GM12865 (cell line): ENCODE results near the gene STAT5B.
"Not testable (repeated sequence)": the region's sequence is repeated elsewhere in the genome, so short reads cannot be mapped to it uniquely, and the experiment has no call there.

Experiments used
- DNase-seq: peaks from one replicate; pipeline ENCODE4 v3.0.0; 2010; ENCODE audit warnings: low read depth
- H3K4me3 ChIP-seq: 2 replicates; pipeline ENCODE4 v1.5.1; 2011; ENCODE audit warnings: mild to moderate bottlenecking, low read depth, low read length, control low read depth
- CTCF ChIP-seq: IDR thresholded peaks from 2 replicates; pipeline ENCODE4 v1.5.1; 2011; ENCODE audit warnings: low read length, control low read depth, low read depth, inconsistent platforms; ENCODE audit not compliant: insufficient read depth; ENCODE audit errors: missing control alignments

The STAT5B gene

GRCh38 chr17:42271006-42271778, 5.0 kb downstream of the STAT5B start:
- no peak overlapping the region for H3K4me3 ChIP-seq
- DNase-seq: no peak
- TF ChIP-seq CTCF: no peak

DNA sequence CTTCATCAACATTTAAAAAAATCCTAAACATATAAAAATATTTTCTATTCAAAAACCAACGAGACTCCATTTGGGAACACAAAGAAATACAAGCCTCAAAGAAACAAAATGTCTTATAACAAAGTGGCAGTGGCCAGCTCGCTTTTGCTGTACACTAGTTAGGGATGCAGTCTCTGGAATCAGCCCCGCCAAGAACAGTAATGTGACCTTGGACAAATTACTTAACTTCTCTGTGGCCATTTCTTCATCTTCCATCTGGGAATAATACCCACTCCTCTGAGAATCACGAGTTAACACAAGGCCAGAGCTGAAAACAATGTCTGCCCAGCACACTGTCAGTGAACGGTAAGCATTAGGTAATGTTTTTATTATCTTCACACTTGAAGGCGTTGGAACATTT, 5.6 kb downstream of the STAT5B start:
- TF ChIP-seq CTCF: no peak
- H3K4me3 ChIP-seq: no peak overlapping the region

GRCh38 chr17:42270170-42270535, 6.0 kb downstream of the STAT5B start:
- no peak for DNase-seq
- no peak for TF ChIP-seq CTCF
- no peak overlapping the region for H3K4me3 ChIP-seq

More for the DNA sequence above, 5.6 kb downstream of the STAT5B start:
- no peak for DNase-seq

GRCh38 chr17:42268236-42268635, 8.0 kb downstream of the STAT5B start:
- H3K4me3 ChIP-seq: no peak overlapping the region
- no peak for DNase-seq
- TF ChIP-seq CTCF: no peak

DNA sequence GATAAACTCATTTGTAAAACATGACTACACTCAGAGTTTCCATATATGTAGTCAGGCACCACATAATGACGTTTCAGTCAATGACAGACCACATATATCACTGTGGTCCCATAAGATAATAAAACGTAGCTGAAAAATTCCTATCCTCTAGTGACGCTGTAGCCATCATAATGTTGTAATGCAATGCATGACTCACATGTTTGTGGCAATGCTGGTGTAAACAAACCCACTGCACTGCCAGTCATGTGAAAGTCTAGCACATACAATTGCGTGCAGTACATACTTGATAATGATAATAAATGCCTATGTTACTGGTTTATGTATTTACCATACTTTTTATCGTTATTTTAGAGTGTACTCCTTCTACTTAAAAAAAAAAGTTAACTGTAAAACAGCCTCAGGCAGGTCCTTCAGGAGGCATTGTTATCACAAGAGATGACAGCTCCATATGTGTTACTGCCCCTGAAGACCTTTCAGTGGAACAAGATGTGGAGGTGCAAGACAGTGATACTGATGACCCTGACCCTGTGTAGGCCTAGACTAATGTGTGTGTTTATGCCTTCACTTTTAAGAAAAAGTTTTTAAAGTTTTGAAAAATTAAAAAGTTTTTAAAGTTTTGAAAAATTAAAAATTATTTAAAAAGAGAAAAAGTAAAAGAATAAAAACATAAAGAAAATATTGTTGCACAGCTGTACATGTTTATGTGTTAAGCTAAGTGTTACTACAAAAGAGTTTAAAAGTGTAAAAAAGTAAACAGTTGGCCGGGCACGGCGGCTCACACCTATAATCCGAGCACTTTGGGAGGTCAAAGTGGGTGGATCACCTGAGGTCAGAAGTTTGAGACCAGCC, 9.0 kb downstream of the STAT5B start:
- TF ChIP-seq CTCF: no peak
- no peak for DNase-seq
- H3K4me3 ChIP-seq: no peak overlapping the region

DNA sequence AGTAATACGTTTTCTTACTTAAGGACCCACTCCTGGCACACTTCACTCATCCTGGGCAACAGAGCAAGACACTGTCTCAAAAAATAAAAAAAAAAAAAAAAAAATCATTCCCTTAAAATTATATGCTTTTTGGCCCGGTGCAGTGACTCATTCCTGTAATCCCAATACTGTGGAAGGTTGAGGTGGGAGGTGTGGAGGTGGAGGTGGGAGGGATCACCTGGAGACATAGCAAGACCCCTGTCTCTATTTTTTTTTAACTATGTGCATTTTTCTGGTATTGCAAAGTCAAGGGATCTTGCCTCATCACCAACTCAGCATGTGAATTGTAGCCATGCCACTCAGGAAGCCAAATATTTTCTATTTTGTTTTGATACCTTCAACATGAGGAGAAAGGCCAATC, 9.7 kb downstream of the STAT5B start:
- no peak for TF ChIP-seq CTCF
- H3K4me3 ChIP-seq: no peak overlapping the region
- DNase-seq: no peak

- H3K4me3 ChIP-seq, DNase-seq: not testable (repeated sequence)
Observed at GRCh38 chr17:42264366-42264765, 11.8 kb downstream of the STAT5B start.
